ENCODE data around the gene TOM1. TPM values are rescaled to one million over a fixed set of nuclear protein-coding genes. Genes with fewer than 3 reads are reported as not detected.

The TOM1 gene
- total and polyA plus RNA-seq, 2 of the 13 experiments (the other 11 are each of a cell fraction or from before 2014, with no cell fraction given): 30.8 to 87.3 TPM

GRCh38 chr22:35312198-35313059, 12.7 kb downstream of the TOM1 start (continued):
- TF ChIP-seq IRF9 (CRISPR knock-in tag; IDR thresholded peaks at IDR 0.05; ENCODE audit: borderline replicate concordance): peak; percentile 49; the same call in 1 of the 2 replicates
- TF ChIP-seq ZNF704 (CRISPR knock-in tag; IDR thresholded peaks at IDR 0.05; ENCODE audit: borderline replicate concordance): no peak
- TF ChIP-seq KDM6A (CRISPR knock-in tag; IDR thresholded peaks at IDR 0.05; ENCODE audit: low read depth): peak; percentile 26; the same call in 1 of the 2 replicates
- peak; percentile 54; the same call in 1 of the 2 replicates for TF ChIP-seq ZNF7 (CRISPR knock-in tag; IDR thresholded peaks at IDR 0.05)
- TF ChIP-seq MYPOP (CRISPR knock-in tag; IDR thresholded peaks at IDR 0.05): 0 out of 2 replicates have a peak, but pooled peaks have one; percentile 18
- 0 out of 2 replicates have a peak, but pooled peaks have one; percentile 59 for TF ChIP-seq ZNF230 (CRISPR knock-in tag; IDR thresholded peaks at IDR 0.05)
- peak; percentile 80 for TF ChIP-seq RARA (CRISPR knock-in tag; IDR thresholded peaks at IDR 0.05)
- peak; percentile 78; the same call in 1 of the 2 replicates for TF ChIP-seq TBX3 (IDR thresholded peaks at IDR 0.05; ENCODE audit: borderline replicate concordance)
- TF ChIP-seq ZNF891 (CRISPR knock-in tag; IDR thresholded peaks at IDR 0.05): peak; percentile 65; the same call in 1 of the 2 replicates
- no peak for TF ChIP-seq HINFP (CRISPR knock-in tag; IDR thresholded peaks at IDR 0.05; ENCODE audit: low read depth)
- TF ChIP-seq MIER3 (CRISPR knock-in tag; IDR thresholded peaks at IDR 0.05; ENCODE audit: borderline replicate concordance): peak; percentile 63; the same call in 1 of the 2 replicates
- TF ChIP-seq RNF2 (conservative IDR thresholded peaks at IDR 0.05; ENCODE audit: low read depth): peak; percentile 60; the same call in 1 of the 2 replicates
- TF ChIP-seq ZNF441 (CRISPR knock-in tag; IDR thresholded peaks at IDR 0.05; ENCODE audit: borderline replicate concordance): peak; percentile 100
- peak; percentile 65; the same call in 1 of the 2 replicates for TF ChIP-seq SAP130 (CRISPR knock-in tag; IDR thresholded peaks at IDR 0.05; ENCODE audit: low read depth)
- TF ChIP-seq ATF2 (CRISPR knock-in tag; IDR thresholded peaks at IDR 0.05): peak; percentile 63; the same call in 1 of the 2 replicates
- TF ChIP-seq CREBL2 (CRISPR knock-in tag; IDR thresholded peaks at IDR 0.05; ENCODE audit: borderline replicate concordance): no peak
- TF ChIP-seq ZC3H13 (CRISPR knock-in tag; IDR thresholded peaks at IDR 0.05): peak; percentile 85; the same call in 1 of the 2 replicates
- no peak for TF ChIP-seq ZNF773 (CRISPR knock-in tag; IDR thresholded peaks at IDR 0.05; ENCODE audit: borderline replicate concordance)
- no peak for TF ChIP-seq PBX3 (CRISPR knock-in tag; IDR thresholded peaks at IDR 0.05; ENCODE audit: borderline replicate concordance)
- peak; percentile 64; the same call in 1 of the 2 replicates for TF ChIP-seq RXRB (CRISPR knock-in tag; IDR thresholded peaks at IDR 0.05; ENCODE audit: borderline replicate concordance)
